GM18858 (cell line): ENCODE data around the gene AKR1B15.
"Not testable (repeated sequence)": the region's sequence is repeated elsewhere in the genome, so short reads cannot be mapped to it uniquely, and the experiment has no call there.

Experiments used
- ATAC-seq: cut with Tn5 transposase; IDR thresholded peaks from one replicate; pipeline ENCODE4 v1.9.1; 2021; ENCODE audit not compliant: unreplicated experiment

Gene AKR1B15

DNA sequence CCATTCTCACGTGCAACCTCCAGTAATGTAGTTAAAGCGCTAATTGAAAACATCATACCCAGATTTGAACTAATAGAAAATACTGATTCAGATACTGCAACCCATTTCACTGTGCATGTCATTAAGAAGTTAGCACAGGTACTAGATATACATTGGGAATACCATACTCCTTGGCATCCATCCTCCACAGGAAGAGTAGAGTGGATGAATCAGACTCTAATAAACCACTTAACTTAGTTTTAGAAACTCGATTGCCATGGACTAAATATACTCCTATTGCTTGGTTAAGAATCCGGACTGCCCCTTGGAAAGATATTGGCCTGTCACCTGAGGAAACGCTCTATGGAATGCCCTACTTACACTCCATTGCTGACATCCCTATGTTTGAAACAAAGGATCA lies 9.5 kb downstream of the AKR1B15 start:
- no peak for ATAC-seq

DNA sequence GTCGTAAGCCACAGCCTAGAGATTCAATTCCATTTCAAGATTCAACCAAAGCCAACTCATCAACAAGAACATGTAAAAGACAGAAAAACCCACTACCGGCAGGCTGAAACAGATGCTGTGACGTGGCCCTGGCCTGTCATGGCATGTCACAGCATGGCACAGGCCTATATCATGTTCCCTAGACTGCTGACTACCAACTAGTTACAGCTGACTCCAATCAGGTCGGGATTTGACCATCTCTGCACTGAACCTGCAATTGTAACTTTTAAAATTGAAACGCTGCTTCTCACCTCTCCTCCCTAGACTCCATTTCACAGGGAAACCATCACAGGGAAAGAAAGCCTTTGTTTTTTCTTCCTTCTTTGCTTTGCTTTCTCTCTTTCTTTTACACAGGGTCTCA lies 12.7 kb downstream of the AKR1B15 start:
- not testable (repeated sequence) for ATAC-seq

DNA sequence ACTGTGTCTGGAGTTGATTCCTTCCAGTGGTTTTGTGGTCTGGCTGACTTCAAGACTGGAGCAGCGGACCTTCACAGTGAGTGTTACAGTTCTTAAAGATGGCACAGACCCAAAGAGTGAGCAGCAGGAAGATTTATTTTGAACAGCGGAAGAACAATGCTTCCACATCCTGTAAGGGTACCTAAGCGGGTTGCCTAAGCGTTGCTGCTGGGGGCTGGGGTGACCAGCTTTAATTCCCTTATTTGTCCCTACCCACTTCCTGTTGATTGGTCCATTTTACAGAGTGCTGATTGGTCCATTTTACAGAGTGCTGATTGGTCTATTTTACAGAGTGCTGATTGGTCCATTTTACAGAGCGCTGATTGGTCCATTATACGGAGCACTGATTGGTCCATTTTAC lies 13.2 kb downstream of the AKR1B15 start:
- ATAC-seq, result no peak

DNA sequence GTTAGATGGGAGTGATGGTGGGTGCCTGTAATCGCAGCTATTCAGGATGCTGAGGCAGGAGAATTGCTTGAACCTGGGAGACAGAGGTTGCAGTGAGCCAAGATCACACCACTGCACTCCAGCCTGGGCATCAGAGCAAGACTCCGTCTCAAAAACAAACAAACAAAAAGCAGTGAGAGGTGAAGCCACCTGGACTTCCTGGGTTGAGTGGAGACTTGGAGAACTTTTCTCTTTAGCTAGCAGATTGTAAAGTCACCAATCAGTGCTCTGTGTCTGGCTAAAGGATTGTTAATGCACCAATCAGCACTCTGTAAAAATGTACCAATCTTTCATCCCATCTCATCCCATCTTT lies 14.5 kb downstream of the AKR1B15 start:
- not testable (repeated sequence) for ATAC-seq

DNA sequence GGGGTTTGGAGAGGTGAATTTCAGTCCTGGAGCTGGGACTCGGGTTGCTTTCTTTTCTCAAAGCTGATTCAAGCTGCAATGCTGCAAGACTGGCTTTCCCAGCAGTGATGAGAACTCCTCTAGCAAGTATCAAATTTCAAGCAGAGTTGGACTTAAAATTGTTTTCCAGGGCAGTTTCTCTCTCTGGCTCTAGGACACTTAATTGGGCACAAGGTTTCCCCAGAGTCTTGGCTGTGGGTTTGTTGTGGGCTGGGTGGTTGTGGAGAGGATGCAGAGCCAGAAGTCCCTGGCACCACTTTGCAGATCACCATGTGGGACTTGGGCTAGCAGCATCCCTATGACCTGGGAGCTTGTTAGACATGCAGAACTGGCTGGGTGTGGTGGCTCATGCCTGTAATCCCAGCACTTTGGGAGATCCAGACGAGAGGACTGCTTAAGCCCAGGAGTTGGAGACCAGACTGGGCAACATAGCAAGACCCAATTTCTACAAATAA lies 16.8 kb downstream of the AKR1B15 start:
- ATAC-seq, result no peak

DNA sequence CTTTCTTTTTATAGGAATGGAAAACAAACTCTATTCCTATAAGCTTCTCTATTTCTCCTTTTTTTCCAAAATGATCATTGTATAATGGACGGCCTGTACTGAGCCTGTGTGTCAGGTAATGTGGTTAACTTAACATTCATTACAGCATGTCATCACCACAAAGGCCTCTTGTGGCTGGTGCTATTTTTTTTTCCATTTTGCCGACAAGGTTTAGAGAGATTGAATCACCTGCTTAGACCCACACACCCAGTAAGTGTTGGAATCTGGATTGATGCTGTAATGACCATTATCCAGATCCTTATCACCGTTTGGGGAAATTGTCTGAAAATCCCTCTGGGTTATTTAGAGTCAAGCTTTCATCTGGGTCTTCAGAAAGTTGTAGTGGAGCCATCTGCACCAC lies 18.5 kb downstream of the AKR1B15 start:
- no peak for ATAC-seq

DNA sequence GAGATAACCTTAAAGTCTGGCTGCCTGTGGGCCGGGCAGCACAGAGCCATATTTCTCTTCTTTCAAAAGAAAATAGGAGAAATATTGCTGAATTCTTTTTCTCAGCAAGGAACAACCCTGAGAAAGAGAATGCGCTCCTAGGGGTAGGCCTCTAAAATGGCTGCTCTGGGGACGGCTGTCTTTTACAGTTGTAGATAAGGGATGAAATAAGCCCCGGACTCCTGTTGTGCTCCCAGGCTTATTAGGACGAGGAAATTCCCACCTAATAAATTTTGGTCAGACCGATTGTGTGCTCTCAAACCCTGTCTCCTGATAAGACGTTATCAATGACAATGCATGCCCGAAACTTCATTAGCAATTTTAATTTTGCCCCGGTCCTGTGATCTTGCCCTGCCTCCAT lies 21.1 kb downstream of the AKR1B15 start:
- not testable (repeated sequence) for ATAC-seq

DNA sequence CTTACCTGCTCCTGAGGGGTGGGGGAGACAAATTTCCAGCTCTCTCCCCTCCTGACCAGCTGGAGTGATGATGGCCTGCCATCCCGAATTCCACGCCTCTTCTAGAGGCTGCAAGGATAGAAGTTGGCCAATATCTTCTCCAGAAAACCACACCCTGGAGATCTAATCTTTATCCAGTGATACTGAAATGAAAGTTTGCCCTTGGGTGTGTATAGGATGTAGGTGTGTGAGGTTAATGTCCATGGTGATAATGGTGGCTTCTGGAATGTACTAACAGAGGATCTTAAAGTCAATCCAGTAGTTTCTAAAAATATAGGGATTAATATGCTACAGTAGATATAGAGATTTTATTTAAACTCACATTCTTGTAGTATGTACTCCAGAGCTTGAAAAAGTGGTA lies 22.2 kb downstream of the AKR1B15 start:
- no peak for ATAC-seq

DNA sequence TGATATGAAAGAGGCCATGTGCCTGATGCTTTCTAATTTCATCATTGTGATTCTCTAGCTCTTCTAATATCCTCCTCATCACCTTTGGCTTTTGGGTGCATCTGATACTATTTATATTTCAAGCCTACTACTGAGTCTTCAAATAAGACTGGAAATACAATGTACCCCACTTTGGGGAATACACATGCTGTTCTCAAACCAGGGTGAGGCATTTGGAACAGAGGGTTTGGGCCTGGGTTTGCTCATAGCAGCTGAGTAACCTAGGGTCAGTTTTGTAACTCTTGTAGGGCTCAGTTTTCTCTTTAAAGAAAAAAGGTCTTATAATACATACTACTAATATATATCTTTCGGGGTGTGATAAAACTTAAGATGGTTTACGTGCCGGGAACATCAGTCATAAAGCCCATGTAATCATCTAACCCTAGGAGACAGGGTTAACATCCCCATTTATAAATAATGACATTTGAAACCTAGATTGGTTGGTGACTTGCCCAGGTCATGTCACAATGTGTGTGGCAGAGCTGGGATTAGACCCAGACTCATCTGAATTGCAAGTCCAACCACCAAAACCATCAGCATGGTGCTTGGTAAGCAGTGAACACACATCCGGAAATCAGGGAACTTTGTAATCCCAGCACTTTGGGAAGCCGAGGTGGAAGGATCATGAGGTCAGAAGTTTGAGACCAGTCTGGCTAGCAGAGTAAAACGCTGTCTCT lies 23.0 kb downstream of the AKR1B15 start:
- no peak for ATAC-seq

DNA sequence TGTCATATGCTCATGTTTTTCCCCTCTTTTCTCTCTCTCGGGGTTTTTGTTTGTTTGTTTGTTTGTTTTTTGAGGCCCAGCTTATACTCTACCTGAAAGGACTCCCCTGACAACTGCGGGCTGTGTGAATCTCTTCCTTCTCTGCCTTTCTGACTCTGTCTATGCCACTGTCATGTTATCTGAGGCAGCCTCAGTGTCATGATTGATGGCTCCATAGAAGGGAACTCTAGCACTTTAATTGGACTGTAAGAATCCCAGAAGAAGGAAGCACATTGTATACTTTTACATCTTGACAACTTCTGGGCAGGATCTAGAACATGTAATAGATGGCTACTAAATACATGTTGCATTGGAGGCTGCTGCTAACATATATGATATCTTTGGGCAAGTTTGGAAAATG lies 25.4 kb downstream of the AKR1B15 start:
- no peak for ATAC-seq

DNA sequence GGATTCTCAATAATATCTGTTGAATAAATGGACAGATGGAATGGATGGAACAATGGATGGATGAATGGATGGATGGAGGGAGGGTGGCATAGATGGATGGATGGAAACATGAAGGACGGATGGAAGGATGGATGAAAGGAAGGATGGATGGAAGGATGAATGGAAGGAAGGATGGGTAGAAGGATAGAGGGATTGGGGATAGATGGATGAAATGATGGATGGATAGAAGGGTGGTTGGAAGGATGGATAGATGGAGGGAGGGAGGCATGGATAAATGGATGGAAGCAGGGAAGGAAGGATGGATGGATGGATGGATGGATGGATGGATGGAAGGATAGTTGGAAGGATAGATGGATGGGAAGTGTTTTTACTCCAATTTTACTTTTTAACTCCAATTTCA lies 35.4 kb downstream of the AKR1B15 start:
- ATAC-seq, result no peak

DNA sequence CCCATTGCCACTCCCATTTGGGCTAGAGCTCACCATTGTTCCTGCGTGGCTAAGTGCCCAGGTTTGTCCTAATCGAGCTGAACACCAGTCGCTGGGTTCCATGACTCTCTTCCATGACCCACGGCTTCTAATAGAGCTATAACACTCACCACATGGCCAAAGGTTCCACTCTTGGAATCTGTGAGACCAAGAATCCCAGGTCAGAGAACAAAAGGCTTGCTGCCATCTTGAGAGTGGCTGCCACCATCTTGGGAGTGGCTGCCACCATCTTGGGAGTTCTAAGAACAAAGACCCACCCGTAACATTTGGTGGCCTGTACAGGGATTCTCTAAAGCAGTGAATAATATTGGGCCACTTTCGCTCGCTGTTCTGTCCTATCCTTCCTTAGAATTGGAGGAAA lies 37.0 kb downstream of the AKR1B15 start:
- no peak for ATAC-seq

DNA sequence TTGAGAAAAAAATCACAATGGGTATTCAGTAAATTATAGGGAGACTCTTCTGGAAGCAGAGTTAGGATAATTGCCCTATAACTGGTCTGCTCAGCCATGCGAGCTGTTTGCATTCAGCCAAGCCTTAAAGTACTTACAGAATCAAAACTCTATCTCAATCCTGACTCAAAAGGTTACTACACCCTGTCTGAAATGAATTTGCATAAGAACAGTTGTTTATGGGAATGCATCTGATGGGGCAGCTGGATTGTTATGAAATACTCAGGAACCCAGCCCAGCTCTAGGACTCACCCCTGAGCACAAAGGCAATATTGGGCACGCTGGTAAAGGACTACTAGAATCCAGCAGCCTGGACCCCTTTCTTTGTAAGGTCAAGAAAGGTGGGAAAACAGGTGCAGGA lies 38.8 kb downstream of the AKR1B15 start:
- ATAC-seq, result no peak

DNA sequence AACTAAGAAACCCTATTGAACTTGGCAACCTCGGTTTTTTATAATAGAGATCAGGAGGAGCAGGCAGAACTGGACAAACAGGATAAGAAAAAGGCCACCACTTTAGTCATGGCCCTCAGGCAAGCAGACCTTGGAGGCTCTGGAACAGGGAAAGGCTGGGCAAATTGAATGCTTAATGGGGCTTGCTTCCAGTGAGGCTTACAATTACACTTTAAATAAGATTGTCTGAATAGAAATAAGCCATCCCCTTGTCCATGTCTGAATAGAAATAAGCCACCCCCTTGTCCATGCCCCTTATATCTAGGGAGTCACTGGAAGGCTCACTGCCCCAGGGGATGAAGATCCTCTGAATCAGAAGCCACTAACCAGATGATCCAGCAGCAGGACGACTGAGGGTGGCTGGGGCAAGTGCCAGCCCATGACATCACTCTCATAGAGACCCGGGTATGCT lies 40.6 kb downstream of the AKR1B15 start:
- ATAC-seq, result no peak

DNA sequence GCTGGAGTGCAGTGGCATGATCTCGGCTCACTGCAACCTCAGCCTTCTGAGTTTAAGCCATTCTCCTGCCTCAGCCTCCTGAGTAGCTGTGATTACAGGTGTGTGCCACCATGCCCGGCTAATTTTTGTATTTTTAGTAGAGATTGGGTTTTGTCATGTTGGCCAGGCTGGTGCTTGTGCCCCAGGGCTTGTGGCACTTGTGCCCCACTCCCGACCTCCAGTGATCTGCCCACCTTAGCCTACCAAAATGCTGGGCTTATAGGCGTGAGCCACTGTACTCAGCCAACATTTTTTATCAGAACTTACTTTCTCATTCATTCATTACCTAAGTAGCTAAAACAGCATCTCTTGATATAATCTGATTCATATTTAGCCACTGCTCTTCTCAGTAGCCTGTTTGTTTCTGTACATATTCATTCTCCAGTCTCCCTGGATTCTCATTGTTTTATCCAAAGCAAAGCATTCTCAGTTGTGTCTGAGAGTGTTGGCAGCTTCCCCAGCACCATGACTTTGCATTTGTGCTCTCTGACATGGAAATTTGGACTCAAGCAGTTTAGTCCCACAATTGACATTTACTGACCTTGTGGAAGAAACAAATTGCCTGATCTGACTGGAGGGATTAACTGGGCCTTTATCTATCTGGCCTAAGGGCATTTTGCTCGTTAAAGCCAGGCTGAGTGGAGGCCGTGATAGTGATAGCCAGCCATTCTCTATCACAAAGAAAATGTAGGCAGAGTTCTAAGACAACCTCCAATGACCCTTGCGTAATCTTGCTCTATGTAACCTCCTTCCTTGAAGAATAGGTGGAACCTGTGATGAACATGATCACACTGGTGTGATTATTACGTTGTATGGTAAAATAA lies 44.9 kb downstream of the AKR1B15 start:
- ATAC-seq, result no peak

DNA sequence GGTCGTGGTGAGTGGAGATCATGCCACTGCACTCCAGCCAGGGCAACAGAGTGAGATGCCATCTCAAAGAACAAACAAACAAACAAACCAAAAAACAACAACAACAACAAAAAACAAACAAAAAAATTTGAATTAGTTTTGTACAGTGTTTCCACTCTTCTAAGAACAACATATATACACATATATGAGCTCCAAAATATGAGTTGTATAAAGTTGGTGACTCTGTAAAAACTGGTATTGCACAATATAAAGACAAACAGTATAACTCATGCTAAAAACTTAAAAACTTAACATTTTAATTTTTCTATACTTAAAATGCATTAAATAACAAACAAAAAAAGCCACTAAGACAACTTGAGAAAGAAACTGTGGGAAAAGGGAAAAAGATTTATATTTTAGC lies 46.0 kb downstream of the AKR1B15 start:
- ATAC-seq, result no peak

DNA sequence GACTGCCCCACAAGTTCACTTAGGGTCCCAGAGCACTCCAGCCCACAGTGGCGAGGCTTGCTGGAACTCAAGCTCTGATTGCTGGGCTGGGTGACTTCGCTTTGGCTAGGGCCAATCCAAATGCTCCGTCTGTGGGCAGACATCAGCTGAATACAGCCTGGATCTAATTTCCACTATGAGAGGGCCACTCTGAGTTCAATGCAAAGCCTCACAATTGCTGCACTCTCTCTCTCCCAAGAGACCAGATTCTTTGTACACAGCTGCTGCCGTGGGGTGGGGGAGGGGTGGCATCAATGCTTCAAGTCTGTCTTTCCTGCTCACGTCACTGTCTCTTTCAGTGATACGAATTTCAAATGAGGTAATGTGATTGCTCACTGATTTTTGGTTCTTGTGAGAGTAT lies 50.5 kb downstream of the AKR1B15 start:
- ATAC-seq, result no peak

DNA sequence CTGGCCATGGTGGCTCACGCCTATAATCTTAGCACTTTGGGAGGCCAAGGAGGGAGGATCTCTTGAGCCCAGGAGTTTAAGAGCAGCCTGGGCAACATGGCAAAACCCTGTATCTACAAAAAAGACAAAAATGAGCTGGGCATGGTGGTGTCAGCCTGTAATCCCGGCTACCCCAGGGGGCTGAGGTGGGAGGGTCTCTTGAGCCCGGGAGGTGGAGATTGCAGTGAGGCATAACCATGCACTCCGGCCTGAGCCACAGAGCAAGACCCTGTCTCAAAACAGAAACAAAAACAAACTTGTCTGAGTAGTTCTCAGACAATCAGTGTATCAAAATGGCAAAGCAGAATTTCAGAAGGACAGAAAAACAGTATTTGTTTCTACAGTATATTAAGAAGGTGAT lies 52.5 kb downstream of the AKR1B15 start:
- no peak for ATAC-seq

DNA sequence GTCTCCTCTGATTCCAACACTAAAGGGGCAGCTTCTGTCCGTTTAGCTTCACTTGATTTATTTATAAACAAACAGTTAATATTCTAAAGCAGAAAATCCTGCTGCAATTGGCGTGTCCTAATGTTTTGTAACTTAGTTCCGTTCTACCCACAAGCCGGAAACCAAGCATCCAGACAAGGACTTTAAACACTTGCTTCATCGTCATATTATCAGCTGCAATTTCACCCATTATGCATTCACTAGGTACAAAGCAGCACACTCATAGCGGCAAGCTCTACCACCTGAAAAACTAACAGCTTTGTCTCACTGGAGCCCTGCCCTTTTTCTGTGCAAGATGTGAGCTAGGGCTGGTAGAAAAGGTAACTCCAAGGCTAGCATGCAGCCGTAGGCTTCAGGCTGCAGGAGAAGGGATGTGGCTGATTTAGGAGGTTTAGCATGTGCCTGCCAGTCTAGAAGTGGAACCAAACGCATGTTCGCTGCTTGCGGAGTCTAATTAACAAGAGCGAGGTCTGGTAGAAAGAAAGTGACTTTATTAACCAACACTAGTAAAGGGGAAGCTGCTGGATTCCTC lies 54.1 kb downstream of the AKR1B15 start:
- ATAC-seq, result no peak

DNA sequence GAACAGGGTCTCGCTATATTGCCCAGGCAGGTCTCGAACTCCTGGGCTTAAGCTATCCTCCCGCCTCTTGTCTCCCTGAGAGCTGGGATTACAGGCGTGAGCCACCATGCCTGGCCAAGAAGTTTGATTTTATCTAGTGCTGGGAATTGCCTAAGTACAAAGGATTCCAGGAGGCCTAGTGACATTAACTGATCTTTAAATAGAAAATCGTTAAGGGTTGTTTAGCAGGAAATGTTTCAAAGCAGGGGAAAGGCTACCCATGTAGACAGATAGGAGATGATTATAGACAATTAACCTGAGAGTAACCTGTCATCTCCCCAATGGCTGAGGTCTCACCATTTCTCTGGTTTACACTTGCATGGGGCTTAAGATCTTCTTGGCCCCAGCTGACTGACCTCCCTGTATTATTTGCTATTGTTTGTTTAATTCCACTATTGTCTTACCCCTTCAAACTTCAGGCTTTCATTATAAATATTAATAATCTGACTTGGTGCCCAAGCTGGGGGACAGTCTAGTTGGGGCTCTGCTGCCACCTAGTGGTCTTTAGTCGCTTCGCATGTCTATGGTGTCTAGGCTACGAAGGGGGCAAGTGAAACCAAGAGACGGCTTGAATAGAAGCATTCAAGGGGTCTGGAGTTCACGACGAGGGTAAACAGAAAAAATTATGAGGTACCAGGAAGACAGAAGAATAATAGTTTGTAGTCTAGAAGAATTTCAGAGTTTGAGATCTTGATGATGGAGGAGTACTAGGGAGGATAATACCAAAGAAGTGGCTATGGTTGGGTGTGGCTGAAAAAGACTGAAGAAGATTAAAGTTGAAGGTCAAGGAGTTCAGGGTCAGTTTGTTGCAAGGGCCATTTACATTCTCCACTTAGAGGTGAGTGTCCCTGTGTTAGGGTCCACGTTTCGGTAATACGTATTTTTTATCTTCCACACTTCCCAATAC lies 57.3 kb downstream of the AKR1B15 start:
- ATAC-seq, result no peak

DNA sequence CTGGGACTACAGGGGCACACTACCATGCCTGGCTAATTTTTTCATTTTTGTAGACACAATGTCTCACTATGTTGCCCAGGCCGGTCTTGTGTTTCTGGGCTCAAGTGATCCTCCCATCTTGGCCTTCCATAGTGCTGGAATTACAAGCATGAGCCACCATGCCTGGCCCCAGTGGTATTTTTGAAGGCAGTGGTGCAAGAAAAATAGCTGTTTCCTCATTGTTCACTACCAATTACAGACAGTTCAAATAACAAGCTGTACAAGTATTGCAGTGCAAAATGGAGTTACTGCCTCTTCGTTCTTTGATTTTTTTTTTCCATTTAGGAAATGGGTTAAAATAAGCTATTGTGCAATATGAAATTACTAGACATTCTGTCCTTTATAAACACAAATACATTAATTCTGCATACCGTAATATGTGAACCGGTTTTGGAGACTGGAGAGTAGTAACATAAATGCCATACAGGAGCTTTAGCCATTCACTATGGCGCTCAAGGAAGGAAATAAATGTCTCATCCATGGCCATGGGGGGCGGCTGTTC lies 62.8 kb downstream of the AKR1B15 start:
- no peak for ATAC-seq
